Measurements from ENCODE around the gene C1QL4.
"Not testable (repeated sequence)": the region's sequence is repeated elsewhere in the genome, so short reads cannot be mapped to it uniquely, and the experiment has no call there.

C1QL4 gene

GRCh38 chr12:49333778-49334177 lies 3.2 kb downstream of the C1QL4 start:
- Histone ChIP-seq H3K27me3 (ENCODE audit: control insufficient read depth in 2 of 2, insufficient read depth in 2 of 2, low read length in 2 of 2) (peaks cover 26 to 27% of the 10 kb centered on the region in 2 donors), H3K4me1 (ENCODE audit: control insufficient read depth in 2 of 2, insufficient read depth in 2 of 2, low read length in 2 of 2) (peaks cover 12 to 18% of the 10 kb centered on the region in 2 donors)
- not testable (repeated sequence) for H3K9me3 ChIP-seq (ENCODE audit: control insufficient read depth in 2 of 2, low read length in 2 of 2); H3K4me3 ChIP-seq (ENCODE audit: low read length in 2 of 2); H3K9ac ChIP-seq (ENCODE audit: low read depth in 1 of 2, low read length in 2 of 2); H3K36me3 ChIP-seq (ENCODE audit: control insufficient read depth in 2 of 2, insufficient read depth in 2 of 2, low read length in 2 of 2); H3K27ac ChIP-seq (ENCODE audit: low read depth in 2 of 2, low read length in 2 of 2)

DNA sequence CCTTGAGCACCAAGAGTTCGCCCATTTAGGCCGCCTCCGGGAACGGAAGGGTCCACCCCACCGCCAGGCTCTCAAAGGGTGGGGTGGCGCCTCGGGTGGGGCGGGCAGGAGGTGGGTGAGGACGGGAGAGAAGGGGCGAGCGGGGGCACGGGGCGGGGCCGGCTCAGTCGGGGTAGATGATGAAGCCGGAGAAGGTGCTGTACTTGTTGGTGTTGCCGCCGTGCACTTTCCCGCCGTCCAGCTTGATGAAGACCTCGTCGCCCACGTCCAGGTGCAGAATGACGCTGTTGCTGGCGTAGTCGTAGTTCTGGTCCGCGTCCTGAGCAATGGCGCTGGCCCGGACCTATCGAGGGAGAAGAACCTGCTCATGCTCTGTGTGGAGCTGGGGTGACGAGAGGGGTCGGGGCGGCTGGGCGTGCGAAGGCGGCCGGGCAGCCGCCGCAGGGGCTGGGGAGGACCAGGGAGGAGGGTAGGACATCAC lies 4.1 kb downstream of the C1QL4 start:
- H3K9me3 ChIP-seq (ENCODE audit: control insufficient read depth in 2 of 2, low read length in 2 of 2) = no peaks in the 10 kb centered on the region
- H3K27ac ChIP-seq (ENCODE audit: low read depth in 2 of 2, low read length in 2 of 2) = no peak overlapping the region
- H3K36me3 ChIP-seq (ENCODE audit: control insufficient read depth in 2 of 2, insufficient read depth in 2 of 2, low read length in 2 of 2) = no peaks in the 10 kb centered on the region
- H3K27me3 ChIP-seq (ENCODE audit: control insufficient read depth in 2 of 2, insufficient read depth in 2 of 2, low read length in 2 of 2) = peaks cover 23 to 24% of the 10 kb centered on the region in 2 donors
- H3K4me1 ChIP-seq (ENCODE audit: control insufficient read depth in 2 of 2, insufficient read depth in 2 of 2, low read length in 2 of 2) = peaks cover 12 to 18% of the 10 kb centered on the region in 2 donors
- H3K4me3 ChIP-seq (ENCODE audit: low read length in 2 of 2) = peak overlapping the region in 1 of 2 donors; percentile 1
- H3K9ac ChIP-seq (ENCODE audit: low read depth in 1 of 2, low read length in 2 of 2) = no peak overlapping the region

DNA sequence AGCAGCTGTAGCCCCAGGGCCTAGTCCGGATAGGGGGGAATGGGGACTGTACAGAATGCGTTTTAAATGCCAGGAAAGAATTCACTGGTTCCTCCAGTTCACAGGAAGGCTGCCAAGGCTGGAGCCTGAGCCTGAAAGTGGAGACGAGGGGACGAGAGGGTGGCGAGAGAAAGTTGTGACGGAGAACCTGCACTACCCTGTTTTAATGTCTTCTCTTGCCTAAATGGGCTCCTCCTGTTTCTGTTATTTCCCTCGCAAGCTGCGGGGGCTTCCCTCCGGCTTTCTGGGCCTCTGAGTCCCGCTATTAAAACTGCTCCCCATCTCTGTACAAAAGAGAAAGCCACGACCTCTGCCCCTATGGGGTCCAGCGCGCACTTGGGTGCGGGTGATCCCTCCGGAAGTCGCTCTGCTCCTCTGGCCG lies 4.5 kb downstream of the C1QL4 start:
- no peaks in the 10 kb centered on the region for H3K9me3 ChIP-seq (ENCODE audit: control insufficient read depth in 2 of 2, low read length in 2 of 2)
- H3K27ac ChIP-seq (ENCODE audit: low read depth in 2 of 2, low read length in 2 of 2) = no peak overlapping the region
- no peak overlapping the region for H3K4me3 ChIP-seq (ENCODE audit: low read length in 2 of 2)
- peaks cover 23% of the 10 kb centered on the region in 2 donors for H3K27me3 ChIP-seq (ENCODE audit: control insufficient read depth in 2 of 2, insufficient read depth in 2 of 2, low read length in 2 of 2)
- H3K9ac ChIP-seq (ENCODE audit: low read depth in 1 of 2, low read length in 2 of 2) = no peak overlapping the region
- H3K4me1 ChIP-seq (ENCODE audit: control insufficient read depth in 2 of 2, insufficient read depth in 2 of 2, low read length in 2 of 2) = peaks cover 12 to 18% of the 10 kb centered on the region in 2 donors
- no peaks in the 10 kb centered on the region for H3K36me3 ChIP-seq (ENCODE audit: control insufficient read depth in 2 of 2, insufficient read depth in 2 of 2, low read length in 2 of 2)

GRCh38 chr12:49331380-49332222 lies 5.4 kb downstream of the C1QL4 start:
- Histone ChIP-seq H3K4me3 (ENCODE audit: low read length in 2 of 2) (no peak overlapping the region), H3K9me3 (ENCODE audit: control insufficient read depth in 2 of 2, low read length in 2 of 2) (no peaks in the 10 kb centered on the region)

DNA sequence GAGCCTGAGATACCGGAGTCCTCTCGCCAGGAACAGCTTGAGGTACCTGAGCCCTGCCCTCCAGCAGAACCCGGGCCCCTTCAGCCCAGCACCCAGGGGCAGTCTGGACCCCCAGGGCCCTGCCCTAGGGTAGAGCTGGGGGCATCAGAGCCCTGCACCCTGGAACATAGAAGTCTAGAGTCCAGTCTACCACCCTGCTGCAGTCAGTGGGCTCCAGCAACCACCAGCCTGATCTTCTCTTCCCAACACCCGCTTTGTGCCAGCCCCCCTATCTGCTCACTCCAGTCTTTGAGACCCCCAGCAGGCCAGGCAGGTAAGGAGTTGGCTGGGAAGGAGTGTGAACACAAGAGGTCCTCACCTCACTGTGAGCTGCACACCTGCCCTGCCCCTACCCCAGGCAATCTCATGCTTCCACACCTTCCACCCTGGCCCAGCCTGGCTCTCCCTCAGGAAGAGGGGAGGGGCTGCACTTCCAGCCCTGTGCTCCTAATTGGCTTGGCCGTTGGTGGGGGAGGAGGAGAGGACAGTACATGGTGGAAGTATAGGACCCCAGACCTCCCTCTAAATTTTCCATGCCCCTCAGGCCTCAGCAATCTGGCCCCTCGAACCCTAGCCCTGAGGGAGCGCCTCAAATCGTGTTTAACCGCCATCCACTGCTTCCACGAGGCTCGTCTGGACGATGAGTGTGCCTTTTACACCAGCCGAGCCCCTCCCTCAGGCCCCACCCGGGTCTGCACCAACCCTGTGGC lies 6.2 kb downstream of the C1QL4 start:
- no peak overlapping the region for H3K9ac ChIP-seq (ENCODE audit: low read depth in 1 of 2, low read length in 2 of 2)
- H3K27ac ChIP-seq (ENCODE audit: low read depth in 2 of 2, low read length in 2 of 2) = no peak overlapping the region
- peaks cover 13 to 17% of the 10 kb centered on the region in 2 donors for H3K27me3 ChIP-seq (ENCODE audit: control insufficient read depth in 2 of 2, insufficient read depth in 2 of 2, low read length in 2 of 2)
- peaks cover 0 to 3% of the 10 kb centered on the region in 2 donors for H3K36me3 ChIP-seq (ENCODE audit: control insufficient read depth in 2 of 2, insufficient read depth in 2 of 2, low read length in 2 of 2)
- no peaks in the 10 kb centered on the region for H3K9me3 ChIP-seq (ENCODE audit: control insufficient read depth in 2 of 2, low read length in 2 of 2)
- H3K4me3 ChIP-seq (ENCODE audit: low read length in 2 of 2) = no peak overlapping the region
- H3K4me1 ChIP-seq (ENCODE audit: control insufficient read depth in 2 of 2, insufficient read depth in 2 of 2, low read length in 2 of 2) = peaks cover 8 to 12% of the 10 kb centered on the region in 2 donors

More at GRCh38 chr12:49331380-49332222, 5.4 kb downstream of the C1QL4 start:
- peaks cover 0 to 3% of the 10 kb centered on the region in 2 donors for H3K36me3 ChIP-seq (ENCODE audit: control insufficient read depth in 2 of 2, insufficient read depth in 2 of 2, low read length in 2 of 2)
- H3K4me1 ChIP-seq (ENCODE audit: control insufficient read depth in 2 of 2, insufficient read depth in 2 of 2, low read length in 2 of 2) = peaks cover 9 to 14% of the 10 kb centered on the region in 2 donors
- H3K27me3 ChIP-seq (ENCODE audit: control insufficient read depth in 2 of 2, insufficient read depth in 2 of 2, low read length in 2 of 2) = peaks cover 19 to 21% of the 10 kb centered on the region in 2 donors
- H3K9ac ChIP-seq (ENCODE audit: low read depth in 1 of 2, low read length in 2 of 2) = peak overlapping the region in 1 of 2 donors; percentile 32
- no peak overlapping the region for H3K27ac ChIP-seq (ENCODE audit: low read depth in 2 of 2, low read length in 2 of 2)

DNA sequence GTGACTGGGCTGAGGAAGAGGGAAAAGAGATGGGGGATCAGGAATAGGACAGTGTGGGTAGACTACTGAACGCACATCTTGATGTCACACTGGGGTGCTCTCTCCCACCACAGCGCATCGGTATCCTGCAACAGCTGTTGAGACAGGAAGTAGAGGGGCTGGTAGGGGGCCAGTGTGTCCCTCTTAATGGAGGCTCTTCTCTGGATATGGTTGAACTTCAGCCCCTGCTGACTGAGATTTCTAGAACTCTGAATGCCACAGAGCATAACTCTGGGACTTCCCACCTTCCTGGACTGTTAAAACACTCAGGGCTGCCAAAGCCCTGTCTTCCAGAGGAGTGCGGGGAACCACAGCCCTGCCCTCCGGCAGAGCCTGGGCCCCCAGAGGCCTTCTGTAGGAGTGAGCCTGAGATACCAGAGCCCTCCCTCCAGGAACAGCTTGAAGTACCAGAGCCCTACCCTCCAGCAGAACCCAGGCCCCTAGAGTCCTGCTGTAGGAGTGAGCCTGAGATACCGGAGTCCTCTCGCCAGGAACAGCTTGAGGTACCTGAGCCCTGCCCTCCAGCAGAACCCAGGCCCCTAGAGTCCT lies 6.9 kb downstream of the C1QL4 start:
- peaks cover 0 to 3% of the 10 kb centered on the region in 2 donors for H3K36me3 ChIP-seq (ENCODE audit: control insufficient read depth in 2 of 2, insufficient read depth in 2 of 2, low read length in 2 of 2)
- H3K4me3 ChIP-seq (ENCODE audit: low read length in 2 of 2) = no peak overlapping the region
- no peak overlapping the region for H3K9ac ChIP-seq (ENCODE audit: low read depth in 1 of 2, low read length in 2 of 2)
- H3K27me3 ChIP-seq (ENCODE audit: control insufficient read depth in 2 of 2, insufficient read depth in 2 of 2, low read length in 2 of 2) = peaks cover 7 to 10% of the 10 kb centered on the region in 2 donors
- no peaks in the 10 kb centered on the region for H3K9me3 ChIP-seq (ENCODE audit: control insufficient read depth in 2 of 2, low read length in 2 of 2)
- H3K27ac ChIP-seq (ENCODE audit: low read depth in 2 of 2, low read length in 2 of 2) = no peak overlapping the region
- H3K4me1 ChIP-seq (ENCODE audit: control insufficient read depth in 2 of 2, insufficient read depth in 2 of 2, low read length in 2 of 2) = peaks cover 8 to 12% of the 10 kb centered on the region in 2 donors

- Histone ChIP-seq H3K27ac (ENCODE audit: low read depth in 2 of 2, low read length in 2 of 2) (no peak overlapping the region), H3K36me3 (ENCODE audit: control insufficient read depth in 2 of 2, insufficient read depth in 2 of 2, low read length in 2 of 2) (peaks cover 0 to 3% of the 10 kb centered on the region in 2 donors), H3K27me3 (ENCODE audit: control insufficient read depth in 2 of 2, insufficient read depth in 2 of 2, low read length in 2 of 2) (no peaks in the 10 kb centered on the region), H3K4me1 (ENCODE audit: control insufficient read depth in 2 of 2, insufficient read depth in 2 of 2, low read length in 2 of 2) (peaks cover 9 to 13% of the 10 kb centered on the region in 2 donors), H3K9ac (ENCODE audit: low read depth in 1 of 2, low read length in 2 of 2) (no peak overlapping the region), H3K9me3 (ENCODE audit: control insufficient read depth in 2 of 2, low read length in 2 of 2) (no peaks in the 10 kb centered on the region), H3K4me3 (ENCODE audit: low read length in 2 of 2) (no peak overlapping the region)
These were observed 8.2 kb downstream of the C1QL4 start for GRCh38 chr12:49328816-49329215.

DNA sequence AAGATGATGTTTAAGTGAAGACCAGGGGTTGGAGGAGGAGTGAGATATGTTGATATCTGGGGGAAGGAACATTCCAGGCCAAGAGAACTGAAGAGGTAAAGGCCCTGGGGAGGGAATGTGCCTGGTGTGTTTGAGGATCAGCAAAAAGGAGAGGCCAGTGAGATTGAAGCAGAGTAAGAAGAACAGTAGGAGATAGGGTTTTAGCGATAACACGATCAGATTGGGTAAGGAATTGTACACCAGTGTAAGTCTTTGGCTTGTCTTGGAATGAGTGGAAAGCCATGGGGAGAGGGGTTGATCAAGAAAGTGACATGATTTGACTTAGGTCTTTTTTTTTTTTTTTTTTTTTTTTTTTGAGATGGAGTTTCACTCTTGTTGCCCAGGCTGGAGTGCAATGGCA lies 9.1 kb downstream of the C1QL4 start:
- Histone ChIP-seq H3K36me3 (ENCODE audit: control insufficient read depth in 2 of 2, insufficient read depth in 2 of 2, low read length in 2 of 2) (peaks cover 0 to 3% of the 10 kb centered on the region in 2 donors), H3K4me3 (ENCODE audit: low read length in 2 of 2) (no peak overlapping the region), H3K9ac (ENCODE audit: low read depth in 1 of 2, low read length in 2 of 2) (no peak overlapping the region), H3K9me3 (ENCODE audit: control insufficient read depth in 2 of 2, low read length in 2 of 2) (no peaks in the 10 kb centered on the region), H3K27me3 (ENCODE audit: control insufficient read depth in 2 of 2, insufficient read depth in 2 of 2, low read length in 2 of 2) (no peaks in the 10 kb centered on the region), H3K4me1 (ENCODE audit: control insufficient read depth in 2 of 2, insufficient read depth in 2 of 2, low read length in 2 of 2) (peaks cover 16 to 20% of the 10 kb centered on the region in 2 donors), H3K27ac (ENCODE audit: low read depth in 2 of 2, low read length in 2 of 2) (no peak overlapping the region)

GRCh38 chr12:49327368-49327767 lies 9.6 kb downstream of the C1QL4 start:
- H3K4me1 ChIP-seq (ENCODE audit: control insufficient read depth in 2 of 2, insufficient read depth in 2 of 2, low read length in 2 of 2) = peaks cover 16 to 20% of the 10 kb centered on the region in 2 donors
- H3K27ac ChIP-seq (ENCODE audit: low read depth in 2 of 2, low read length in 2 of 2) = no peak overlapping the region
- no peaks in the 10 kb centered on the region for H3K27me3 ChIP-seq (ENCODE audit: control insufficient read depth in 2 of 2, insufficient read depth in 2 of 2, low read length in 2 of 2)
- peaks cover 0 to 3% of the 10 kb centered on the region in 2 donors for H3K36me3 ChIP-seq (ENCODE audit: control insufficient read depth in 2 of 2, insufficient read depth in 2 of 2, low read length in 2 of 2)
- no peaks in the 10 kb centered on the region for H3K9me3 ChIP-seq (ENCODE audit: control insufficient read depth in 2 of 2, low read length in 2 of 2)
- H3K4me3 ChIP-seq (ENCODE audit: low read length in 2 of 2) = no peak overlapping the region
- H3K9ac ChIP-seq (ENCODE audit: low read depth in 1 of 2, low read length in 2 of 2) = no peak overlapping the region

Measured in mucosa of rectum (tissue), 2 donors.